NK-92 treated with Interleukin-12 subunit alpha and Interleukin-12 subunit beta, amount 100 ng/mL, for 24 hours (cell line): ENCODE measurements around the gene HDGFL2.

Source experiments
- DNase-seq: peaks from one replicate; lab custom pipeline; 2025; lab: John Stamatoyannopoulos, UW

HDGFL2 gene

GRCh38 chr19:4499855-4500254 lies 27.8 kb downstream of the HDGFL2 start:
- DNase-seq: no peak

GRCh38 chr19:4500841-4501591 lies 28.9 kb downstream of the HDGFL2 start:
- no peak for DNase-seq

- no peak for DNase-seq
Observed at GRCh38 chr19:4501691-4502090, 29.6 kb downstream of the HDGFL2 start.

- DNase-seq: no peak
Observed at GRCh38 chr19:4502282-4503131, 30.4 kb downstream of the HDGFL2 start.

GRCh38 chr19:4503132-4503824 lies 31.2 kb downstream of the HDGFL2 start:
- DNase-seq: no peak

- DNase-seq: no peak
Observed at GRCh38 chr19:4503825-4504170, 31.7 kb downstream of the HDGFL2 start.

GRCh38 chr19:4504297-4504701 lies 32.2 kb downstream of the HDGFL2 start:
- no peak for DNase-seq

GRCh38 chr19:4504891-4505569 lies 32.9 kb downstream of the HDGFL2 start:
- DNase-seq: no peak

- DNase-seq: no peak
Observed at GRCh38 chr19:4505570-4506448, 33.7 kb downstream of the HDGFL2 start.

- no peak for DNase-seq
Observed at GRCh38 chr19:4506449-4507149, 34.5 kb downstream of the HDGFL2 start.

- DNase-seq: no peak
Observed at GRCh38 chr19:4507150-4507452, 35.0 kb downstream of the HDGFL2 start.

GRCh38 chr19:4507804-4508203 lies 35.7 kb downstream of the HDGFL2 start:
- no peak for DNase-seq

- no peak for DNase-seq
Observed at GRCh38 chr19:4508698-4509097, 36.6 kb downstream of the HDGFL2 start.

GRCh38 chr19:4510435-4511255 lies 38.5 kb downstream of the HDGFL2 start:
- DNase-seq: no peak

- DNase-seq: no peak
Observed at GRCh38 chr19:4511300-4512054, 39.4 kb downstream of the HDGFL2 start.

GRCh38 chr19:4512070-4512469 lies 40.0 kb downstream of the HDGFL2 start:
- DNase-seq: no peak

GRCh38 chr19:4513248-4513647 lies 41.2 kb downstream of the HDGFL2 start:
- DNase-seq: no peak

- DNase-seq: no peak
Observed at GRCh38 chr19:4515732-4516131, 43.6 kb downstream of the HDGFL2 start.
